ENCODE results near the gene CDK5R2. TPM values are rescaled to one million over a fixed set of nuclear protein-coding genes. Genes with fewer than 3 reads are reported as not detected.

The CDK5R2 gene
- total RNA-seq, 2 donors from 2014 or later, result not detected

DNA sequence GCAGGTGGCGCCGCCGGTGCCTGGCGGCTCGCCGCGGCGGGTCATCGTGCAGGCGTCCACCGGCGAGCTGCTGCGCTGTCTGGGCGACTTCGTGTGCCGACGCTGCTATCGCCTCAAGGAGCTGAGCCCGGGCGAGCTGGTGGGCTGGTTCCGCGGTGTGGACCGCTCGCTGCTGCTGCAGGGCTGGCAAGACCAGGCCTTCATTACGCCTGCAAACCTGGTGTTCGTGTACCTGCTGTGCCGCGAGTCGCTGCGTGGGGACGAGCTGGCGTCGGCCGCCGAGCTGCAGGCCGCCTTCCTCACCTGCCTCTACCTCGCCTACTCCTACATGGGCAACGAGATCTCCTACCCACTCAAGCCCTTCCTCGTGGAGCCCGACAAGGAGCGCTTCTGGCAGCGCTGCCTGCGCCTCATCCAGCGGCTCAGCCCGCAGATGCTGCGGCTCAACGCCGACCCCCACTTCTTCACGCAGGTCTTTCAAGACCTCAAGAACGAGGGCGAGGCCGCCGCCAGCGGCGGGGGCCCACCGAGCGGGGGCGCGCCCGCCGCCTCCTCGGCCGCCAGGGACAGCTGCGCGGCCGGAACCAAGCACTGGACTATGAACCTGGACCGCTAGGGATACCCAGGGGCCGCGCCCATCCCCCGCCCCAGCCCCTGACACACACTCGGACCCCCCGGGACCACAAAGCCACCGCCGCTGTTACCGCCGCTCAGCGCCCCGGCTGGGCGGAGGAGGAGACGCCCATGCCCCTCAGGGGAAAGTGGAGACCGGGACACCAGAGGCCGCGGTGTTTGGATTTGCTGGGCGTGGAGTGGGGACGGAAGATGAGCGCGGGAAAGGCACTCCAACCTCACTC lies 1.1 kb downstream of the CDK5R2 start:
- intact Hi-C loops (cut with DNase I), result no loop called here
- no peak for DNase-seq (ENCODE audit: low spot score)

DNA sequence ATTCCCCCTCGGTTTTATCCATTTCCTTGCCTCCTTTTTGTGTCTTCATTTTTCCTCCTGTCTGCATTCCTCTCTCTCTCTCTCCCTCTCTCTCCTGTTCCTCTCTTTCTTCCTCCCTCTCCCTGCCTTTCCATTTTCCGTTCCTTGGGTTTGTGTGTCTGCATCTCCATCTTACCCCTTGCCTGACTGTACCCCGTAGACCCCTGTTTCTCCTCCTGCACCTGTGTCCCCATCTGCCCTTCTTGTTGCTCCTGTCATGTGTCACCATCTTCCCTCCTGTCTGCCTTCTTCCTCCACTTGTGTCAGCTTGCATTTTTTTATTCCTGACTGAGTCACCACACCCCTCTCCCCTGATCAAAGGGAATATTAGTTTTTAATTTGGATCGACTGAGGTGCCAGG lies 1.8 kb downstream of the CDK5R2 start:
- DNase-seq (ENCODE audit: low spot score), result no peak
- intact Hi-C loops (cut with DNase I), result no loop called here

DNA sequence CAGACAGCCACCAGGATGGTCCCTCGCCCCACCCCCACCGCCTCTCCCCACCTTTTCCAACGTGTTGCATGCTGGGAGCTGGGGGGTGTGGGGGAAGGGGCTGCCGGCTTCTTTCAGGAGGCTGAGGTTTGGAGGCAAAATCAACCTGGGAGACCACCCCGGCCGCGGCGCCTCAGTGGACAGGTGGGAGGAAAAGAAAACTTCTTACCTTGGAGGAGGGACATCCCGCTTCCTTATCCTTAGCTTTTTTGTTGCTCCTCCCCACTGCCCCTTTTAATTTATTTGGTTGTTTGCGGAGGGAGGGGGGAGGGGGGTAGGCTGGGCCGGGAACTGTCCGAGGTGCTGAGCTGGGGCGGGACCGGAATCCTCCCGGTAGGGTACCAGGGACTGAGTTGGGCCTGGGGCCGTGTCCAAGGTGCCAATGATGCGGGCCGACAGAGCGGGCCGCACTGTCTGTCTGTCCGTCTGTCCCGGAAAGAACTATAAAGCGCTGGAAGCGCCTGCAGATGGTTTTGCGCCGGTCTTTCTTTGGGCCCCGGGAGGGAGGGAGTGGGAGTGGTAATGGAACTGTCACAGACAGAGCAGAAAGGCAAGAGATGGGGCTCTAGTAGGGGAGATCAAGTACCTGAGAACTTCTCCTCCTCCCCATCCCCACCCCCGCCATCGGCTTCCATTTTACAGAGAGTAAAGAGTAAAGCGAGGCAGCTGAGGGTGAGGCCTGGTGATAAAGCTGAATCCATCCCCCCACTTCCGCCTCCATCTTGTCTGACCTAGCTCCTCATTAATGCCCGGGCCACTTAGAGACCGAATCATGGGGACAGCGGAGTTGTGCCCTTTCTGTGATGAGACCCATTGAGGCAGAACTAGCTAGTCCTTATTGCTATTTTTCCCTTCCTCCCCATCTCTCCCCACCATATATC lies 2.4 kb downstream of the CDK5R2 start:
- intact Hi-C loops (cut with DNase I), result no loop called here
- no peak for DNase-seq (ENCODE audit: low spot score)

DNA sequence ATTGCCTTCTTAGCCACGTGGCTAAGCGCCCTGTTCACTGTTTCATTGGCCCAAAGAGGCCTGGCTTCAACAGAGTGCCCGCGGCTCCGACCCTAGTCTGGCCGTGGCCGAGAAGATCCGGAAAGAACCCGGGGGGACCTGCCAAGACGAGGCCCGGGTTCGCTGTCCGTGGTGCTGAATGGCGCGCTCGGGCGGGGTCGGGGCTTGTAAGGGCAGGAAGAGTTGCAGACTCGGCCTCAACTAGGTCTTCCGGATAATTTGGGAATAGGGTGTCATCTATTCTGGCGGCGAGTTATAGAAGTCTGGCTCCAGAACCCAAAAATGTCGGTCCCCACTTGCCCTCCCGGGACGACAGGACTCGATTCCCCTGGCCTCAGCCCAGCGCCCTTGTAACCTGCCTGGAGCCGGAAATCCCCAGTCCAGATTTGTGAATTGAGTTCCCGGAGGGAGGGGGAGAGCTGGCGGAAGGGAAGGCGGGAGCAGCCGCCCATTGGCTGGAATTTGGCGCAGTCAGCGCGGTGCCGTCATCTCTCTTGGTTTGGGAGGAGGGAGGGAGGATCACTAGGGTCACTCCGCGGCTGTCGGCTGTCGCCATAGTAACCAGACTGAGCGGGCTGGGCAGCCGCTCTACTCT lies 3.5 kb downstream of the CDK5R2 start:
- intact Hi-C loops (cut with DNase I), result no loop called here

DNA sequence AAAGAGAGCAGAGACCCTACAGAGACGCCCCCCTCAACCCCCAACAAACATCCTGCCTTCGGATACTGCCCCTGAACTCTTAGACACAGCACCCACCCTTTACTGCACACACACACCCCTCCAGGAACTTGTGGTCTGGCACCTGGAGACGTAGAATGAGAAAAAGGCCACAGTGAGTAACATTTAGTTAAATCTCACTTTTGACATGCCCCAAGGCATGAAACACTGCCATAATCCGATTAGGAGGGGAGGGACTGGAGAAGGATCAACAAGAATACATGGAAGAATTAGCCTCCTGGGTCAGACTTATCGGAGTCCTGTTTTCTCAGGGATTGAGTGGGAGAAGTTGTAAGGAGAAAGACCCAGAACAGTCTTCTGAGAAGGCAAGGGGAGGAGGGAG lies 4.1 kb downstream of the CDK5R2 start:
- intact Hi-C loops (cut with DNase I), result no loop called here
- no peak for DNase-seq (ENCODE audit: low spot score)

More for the DNA sequence above, 3.5 kb downstream of the CDK5R2 start:
- peak; percentile 93 for DNase-seq (ENCODE audit: low spot score)

DNA sequence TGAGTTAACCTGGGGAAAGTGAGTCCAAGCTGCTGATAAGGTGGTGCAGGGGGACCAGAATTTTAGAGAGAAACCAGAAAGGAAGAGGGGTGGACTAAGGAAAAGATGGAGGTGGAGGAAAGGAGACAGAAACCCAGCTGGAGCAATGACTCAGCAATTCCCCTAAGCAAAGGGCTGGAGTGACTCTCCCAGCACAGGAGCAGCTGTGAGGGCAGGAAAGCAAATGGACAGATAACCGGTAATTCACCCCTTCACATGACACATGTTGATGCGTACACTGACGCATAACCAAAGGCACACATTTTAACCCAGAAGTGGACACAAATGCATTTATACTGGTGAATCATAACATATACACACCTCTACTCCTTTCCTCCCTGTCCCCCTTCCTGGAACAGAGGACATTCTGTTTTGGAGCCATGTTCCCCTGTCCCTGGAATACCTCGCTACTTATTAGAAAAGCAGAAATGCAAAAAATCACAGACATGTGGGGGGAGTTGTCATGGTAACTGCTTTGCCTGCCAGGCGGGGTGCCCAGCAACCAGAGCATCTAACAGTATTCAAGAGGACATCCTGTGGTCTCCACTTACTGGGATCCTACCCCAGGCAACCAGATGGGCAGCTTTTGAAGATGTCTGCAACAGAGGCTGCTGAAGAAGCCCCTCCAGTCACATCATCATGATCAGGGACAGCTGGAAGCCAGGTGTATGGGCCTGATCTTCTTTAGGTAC lies 4.7 kb downstream of the CDK5R2 start:
- intact Hi-C loops (cut with DNase I), result no loop called here
- DNase-seq (ENCODE audit: low spot score), result no peak

DNA sequence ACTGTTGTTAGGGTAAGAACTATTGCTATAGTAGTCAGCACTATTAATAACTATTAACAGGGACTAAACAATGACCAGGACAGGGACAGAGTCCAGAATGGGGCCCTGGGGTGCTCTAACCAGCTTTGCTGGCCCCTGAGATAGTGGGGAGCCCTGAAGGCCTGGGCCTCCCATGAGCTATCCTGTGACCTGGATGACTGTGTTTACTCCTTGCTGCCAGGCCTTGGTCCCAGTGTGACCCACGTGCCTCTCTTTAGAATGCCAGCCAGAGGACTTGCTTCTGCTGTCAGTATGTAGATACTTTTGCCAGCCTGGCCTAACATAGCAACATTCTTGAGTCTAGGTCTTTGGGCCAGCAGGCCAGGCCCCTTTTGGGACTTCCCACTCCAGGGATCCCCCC lies 11.4 kb downstream of the CDK5R2 start:
- peak; percentile 29 for DNase-seq (ENCODE audit: low spot score)
- intact Hi-C loops (cut with DNase I), result no loop called here

DNA sequence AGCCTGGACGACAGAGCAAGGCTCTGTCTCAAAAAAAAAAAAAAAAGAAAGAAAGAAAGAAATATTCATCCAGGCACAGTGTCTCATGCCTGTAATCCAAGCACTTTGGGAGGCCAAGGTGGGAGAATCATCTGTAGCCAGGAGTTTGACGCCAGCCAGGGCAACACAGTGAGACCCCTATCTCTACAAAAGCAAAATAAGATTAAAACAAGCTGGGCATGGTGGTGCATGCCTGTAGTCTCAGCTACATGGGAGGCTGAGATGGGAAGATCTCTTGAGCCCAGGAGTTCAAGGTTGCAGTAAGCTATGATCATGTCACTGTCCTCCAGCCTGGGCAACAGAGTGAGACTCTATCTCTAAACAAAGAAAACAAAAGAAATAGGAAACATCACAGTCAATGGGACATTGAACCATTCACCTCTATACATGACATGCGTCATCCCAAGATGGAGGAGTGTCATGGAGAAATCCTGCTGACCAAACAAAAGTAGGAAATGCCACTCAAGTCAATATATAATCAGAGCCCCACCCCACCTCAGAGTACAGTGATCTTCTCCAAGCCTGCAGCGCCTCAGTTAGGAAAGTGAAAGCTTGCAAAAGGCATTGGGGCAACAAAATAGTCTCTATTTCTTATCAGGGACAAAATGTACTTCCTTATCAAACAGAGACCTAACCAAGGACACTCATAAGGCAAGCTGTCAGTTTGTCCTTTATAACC lies 15.8 kb downstream of the CDK5R2 start:
- no peak for DNase-seq (ENCODE audit: low spot score)
- intact Hi-C loops (cut with DNase I), result no loop called here

DNA sequence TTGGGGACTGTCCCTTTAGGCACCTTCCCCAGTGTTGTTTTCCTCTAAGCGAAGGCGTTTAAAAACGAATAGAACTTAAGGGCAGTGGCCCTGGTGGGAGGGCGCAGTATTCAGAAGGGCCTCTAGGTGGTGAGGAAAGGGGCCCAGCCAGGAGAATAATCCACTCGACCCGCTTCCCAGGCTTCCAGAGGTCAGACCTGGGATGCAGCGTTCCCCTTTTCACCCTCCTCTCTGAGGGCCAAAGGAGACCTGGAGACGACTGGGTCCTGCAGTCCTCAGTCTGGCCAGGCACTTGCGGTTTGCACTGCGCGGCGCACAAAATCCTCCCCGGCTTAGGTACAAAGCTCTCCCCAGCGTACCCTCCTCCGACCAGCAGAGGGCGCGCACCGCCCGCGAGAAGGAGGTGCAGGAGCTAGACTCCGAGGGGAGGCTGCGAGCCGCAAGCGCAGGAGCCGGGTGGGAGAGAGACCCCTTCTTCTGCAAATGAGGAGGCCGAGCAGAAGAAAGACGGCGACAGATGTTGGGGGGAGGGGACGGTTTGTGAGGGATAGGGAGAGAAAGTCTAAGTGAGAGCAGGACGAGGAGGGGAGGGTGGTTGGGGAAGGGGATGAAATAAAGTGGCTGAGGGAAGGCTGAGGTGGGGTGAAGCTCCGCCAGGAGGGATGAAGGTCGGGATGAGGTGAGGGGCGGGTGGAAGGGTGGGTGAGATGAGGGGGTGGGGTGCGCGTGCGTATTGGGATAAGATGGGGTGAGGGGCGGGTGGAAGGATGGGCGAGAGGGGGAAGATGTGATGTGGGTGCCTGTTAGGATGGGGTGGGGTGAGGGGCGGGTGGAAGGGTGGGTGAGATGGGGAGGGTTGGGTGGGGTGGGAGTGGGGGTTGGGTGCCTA lies 20.6 kb downstream of the CDK5R2 start:
- intact Hi-C loops (cut with DNase I), result no loop called here

DNA sequence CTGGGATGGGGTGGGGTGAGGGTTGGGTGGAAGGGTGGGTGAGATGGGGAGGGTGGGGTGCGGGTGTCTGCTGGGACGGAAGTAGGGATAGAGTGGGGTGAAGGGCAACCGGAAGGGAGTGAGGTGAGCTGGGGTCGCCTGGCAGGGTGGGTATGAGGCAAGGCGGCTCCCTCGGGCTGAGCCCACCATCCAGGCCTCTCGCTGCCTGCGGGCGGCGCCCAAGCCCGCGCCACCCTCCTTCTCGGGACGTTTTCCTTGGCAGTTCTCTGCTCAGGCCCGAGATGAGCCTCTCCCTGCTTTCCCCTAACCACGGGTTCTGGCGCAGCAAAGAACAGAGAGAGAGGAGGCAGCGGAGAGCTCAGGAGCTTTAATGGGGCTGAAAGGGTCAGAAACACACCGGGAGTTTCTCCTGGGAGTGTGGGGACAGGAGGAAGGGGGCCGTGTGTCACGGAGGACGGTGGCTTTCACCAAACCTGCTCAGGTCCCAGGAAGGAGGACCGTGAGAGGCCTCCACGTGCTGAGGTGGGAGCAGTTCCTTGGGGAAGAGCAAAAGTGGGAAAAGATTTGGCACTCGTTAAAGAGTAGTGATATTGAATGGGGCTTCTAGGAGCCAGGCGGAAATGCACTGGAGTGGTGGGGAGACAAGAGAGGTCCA lies 21.4 kb downstream of the CDK5R2 start:
- intact Hi-C loops (cut with DNase I), result no loop called here
- peak; percentile 58 for DNase-seq (ENCODE audit: low spot score)

More for the DNA sequence above, 20.6 kb downstream of the CDK5R2 start:
- DNase-seq (ENCODE audit: low spot score), result peak; percentile 94

DNA sequence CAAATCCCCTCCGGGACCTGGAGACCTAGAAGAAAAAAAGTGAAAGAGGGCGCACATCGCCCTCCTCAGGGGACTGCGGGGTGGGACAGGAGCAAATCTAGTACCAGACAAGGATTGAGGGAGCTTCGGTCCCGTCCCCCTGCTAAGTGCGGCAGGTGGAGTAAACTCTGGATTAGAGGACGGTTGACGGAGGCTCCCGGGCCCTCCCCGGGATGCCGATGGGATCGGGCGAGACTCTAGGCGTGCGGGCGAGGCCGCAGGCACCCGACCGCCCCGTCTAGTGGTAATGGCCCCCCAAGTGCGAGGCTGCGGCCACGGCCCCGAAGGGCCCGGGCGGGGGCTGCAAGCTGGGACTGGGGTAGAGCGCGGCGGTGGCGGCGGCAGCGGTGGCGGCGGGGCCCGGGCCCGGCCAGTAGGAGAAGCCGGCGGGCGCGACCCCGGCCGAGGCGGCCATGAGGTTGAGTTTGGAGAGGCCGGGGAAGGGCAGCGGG lies 22.0 kb downstream of the CDK5R2 start:
- DNase-seq (ENCODE audit: low spot score), result peak; percentile 76
- intact Hi-C loops (cut with DNase I), result no loop called here

DNA sequence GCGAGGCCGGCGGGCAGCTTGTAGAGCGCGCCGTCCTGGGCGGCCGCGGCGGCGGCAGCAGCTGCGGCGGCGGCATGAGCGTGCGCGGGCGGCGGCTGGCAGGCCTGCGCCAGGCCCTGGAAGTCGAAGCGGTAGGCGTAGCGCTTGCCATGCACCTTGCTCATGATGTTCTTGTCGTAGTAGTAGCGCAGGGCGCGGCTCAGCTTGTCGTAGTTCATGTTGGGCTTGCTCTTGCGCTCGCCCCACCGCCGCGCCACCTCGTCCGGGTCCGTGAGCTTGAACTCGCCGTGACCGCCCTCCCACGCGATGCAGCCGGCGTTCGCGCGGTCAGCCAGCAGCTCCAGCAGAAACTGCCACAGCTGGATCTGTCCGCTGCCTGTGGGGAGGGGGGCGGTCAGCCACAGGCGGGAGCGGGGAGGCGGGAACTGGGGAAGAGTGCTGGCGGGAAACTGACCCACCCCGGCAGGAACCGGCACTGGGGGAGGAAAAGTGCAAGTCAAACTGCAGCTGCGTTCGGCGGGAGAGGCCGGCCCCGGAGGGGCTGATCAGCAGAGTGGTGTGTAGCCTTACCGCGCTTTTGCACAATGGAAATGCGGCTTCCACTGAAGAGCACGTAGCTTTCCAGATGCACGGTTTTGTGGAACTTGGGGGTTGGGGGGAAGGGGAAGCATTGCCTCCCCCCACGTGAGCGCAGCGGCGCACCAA lies 22.6 kb downstream of the CDK5R2 start:
- DNase-seq (ENCODE audit: low spot score), result peak; percentile 83
- intact Hi-C loops (cut with DNase I), result no loop called here

DNA sequence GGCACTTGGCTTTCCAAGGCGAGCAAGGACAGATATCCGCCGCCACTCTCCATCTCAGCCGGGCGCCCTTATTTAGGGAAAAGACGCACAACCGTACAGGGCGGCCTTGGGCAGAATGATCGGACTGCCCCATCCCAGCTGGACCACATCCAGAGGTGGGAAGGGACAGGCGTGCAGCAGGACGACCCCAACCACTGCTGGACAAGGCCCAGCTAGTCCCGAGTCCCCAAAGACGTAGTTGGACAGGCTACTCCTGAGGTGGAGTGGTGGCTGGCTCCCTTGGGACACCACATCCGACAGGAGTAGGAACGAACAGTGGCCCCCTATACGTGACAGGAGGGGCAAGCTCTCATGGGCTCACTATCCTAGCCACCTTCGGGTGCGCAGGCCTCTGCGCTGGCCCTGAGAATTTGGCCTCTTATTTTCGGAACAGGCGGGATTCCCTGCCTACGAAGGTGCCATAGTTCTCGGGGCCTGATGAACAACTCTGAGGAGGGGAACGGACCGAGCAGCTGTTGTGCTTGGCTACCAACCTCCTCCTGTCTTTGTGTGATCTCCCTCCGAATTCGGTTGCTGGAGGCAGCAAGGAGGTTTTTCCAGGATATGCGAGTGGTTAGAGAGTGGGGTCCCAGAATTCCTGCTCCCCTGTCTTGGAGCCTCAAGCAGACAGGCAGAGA lies 23.3 kb downstream of the CDK5R2 start:
- intact Hi-C loops (cut with DNase I), result no loop called here
- peak; percentile 57 for DNase-seq (ENCODE audit: low spot score)

DNA sequence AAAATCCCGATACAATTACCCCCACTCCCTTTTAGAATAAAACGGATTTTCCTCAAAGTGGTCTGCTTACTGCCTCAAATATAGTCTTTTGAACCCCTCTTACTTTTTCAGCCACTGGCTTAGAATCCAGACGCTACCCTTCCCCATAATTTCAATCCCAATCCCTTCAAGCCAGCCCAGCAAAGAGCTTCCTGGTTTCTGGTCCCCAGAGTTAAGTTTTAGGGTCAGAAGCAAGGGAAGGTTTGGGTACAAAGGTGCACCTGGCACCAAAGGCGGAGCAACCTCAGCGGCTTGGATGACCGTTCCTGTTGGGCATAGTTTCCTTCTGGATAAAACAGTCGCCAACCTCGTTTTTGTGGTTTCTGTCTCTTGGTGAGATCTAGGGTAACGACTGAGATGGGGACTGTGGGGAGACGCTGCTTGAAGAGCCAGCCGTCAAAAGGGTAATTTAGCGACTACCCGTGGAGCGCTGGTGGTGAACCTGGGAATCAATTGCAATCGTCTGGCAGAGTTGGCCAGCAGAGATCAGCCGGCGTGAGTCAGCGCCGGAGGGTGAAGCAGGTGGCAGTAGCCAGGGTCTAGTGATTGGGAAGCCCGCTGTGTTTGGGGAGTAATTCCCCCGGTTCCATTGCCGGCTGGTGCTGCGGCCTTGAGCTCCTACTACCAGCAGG lies 23.9 kb downstream of the CDK5R2 start:
- peak; percentile 58 for DNase-seq (ENCODE audit: low spot score)
- intact Hi-C loops (cut with DNase I), result no loop called here

DNA sequence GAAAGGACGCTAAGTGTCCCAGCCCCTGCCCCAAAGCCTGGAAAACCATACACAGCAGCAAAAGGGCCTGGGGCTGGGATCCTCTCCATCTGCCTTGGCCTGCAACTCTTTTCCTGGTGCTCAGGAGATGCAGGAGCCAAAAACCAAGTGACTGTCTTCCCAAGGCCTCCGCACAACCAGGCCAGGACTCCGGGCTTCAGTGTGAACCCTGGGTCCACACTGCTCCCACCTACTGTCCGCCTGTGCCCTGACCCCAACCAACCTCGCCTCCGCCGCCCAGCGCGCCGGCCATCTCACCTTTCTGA lies 24.4 kb downstream of the CDK5R2 start:
- intact Hi-C loops (cut with DNase I), result no loop called here
- peak; percentile 67 for DNase-seq (ENCODE audit: low spot score)

All from posterior vena cava (tissue), 2 donors.